Stimulated activated CD4-positive, alpha-beta T cell treated with anti-CD3 and anti-CD28 coated beads, Interleukin-12 subunit alpha, Interleukin-12 subunit beta, amount 100 ng/mL, for 24 hours (primary cell): ENCODE data around the gene TAP2.

Source experiments
- DNase-seq, 2 experiments: peaks; one replicate each; pipeline ENCODE4 v3.0.0-alpha.2; 2020; ENCODE audit warnings: low read depth in 2 of 2

Gene TAP2

DNA sequence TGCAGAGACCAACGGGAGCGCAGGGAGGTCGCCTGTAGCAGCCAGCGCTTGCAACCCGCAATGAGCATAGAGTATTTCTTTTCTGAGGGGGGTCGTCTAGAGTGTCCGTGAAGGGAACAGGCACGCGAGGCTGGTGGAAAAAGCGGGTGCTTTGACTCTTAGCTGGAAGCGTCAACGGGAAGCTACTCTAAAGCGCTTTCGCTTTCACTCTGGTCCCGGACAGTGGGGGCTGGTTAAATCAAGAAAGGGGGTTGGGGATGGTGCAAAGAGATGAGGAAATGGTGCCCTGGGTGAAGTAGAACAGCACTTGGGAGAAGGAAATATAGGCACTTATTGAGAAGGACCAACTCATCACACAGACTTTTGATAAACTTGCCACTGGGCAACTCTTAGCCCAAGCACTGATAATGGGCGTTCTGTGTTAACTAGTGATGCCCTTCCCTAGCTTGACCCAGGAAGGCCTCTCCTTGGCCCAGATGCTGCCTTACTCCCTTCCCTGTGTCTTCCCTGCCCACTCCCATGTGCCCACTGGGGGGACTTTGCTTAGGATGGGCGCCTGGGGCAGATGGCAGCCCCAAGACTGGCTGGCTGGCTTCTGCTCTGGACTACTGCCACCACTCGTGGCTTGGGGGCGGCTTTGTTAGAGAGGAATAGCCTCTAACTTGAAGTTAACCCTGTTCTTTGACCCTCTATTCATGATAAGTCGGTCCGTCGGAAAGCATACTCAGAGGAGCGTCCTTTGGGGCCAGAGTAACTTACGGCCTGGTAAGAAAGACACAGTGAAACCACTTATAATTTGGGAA, 16.0 kb upstream of the TAP2 start:
- DNase-seq: peak in 1 of 2 experiments; percentile 48

DNA sequence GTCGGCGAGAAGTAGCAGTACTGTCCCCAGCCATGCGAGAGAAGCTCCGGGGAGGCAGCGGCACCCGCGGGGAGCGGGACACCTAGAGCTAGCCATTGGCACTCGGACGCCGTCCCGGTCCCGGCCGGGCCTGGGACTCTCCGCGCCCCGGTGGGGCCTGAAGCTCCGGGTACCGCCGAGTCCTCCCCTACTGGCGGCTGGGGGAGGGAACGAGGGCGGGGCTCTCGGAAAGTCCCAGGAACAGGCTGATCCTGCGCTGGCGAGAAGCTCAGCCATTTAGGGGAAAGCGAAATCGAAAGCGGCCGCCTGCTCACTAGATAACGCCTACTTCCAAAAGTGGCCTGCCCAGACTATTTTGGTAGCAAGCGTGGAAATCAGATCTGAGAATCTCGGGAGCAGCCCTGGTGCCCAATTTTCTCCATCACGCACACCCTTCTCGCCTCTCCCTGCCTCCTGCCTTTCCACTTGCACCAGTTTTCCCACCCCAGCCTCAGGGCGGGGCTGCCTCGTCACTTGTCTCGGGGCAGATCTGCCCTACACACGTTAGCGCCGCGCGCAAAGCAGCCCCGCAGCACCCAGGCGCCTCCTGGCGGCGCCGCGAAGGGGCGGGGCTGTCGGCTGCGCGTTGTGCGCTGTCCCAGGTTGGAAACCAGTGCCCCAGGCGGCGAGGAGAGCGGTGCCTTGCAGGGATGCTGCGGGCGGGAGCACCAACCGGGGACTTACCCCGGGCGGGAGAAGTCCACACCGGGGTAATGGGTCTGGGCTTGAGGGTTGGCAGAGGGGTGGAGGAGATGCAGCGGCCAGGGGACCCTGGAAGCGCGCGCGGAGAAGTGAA, 15.2 kb upstream of the TAP2 start, which contains the start of the genes PSMB9 and TAP1:
TSS of gene PSMB9 (plus strand) at position 652 of the 835 bp plus-strand sequence. CDS start at position 690, 38 bp downstream.
TSS of gene TAP1 (minus strand) at position 164 of the 835 bp plus-strand sequence. CDS start at position 96, 68 bp downstream.
- DNase-seq: peak; percentile 91 to 96

DNA sequence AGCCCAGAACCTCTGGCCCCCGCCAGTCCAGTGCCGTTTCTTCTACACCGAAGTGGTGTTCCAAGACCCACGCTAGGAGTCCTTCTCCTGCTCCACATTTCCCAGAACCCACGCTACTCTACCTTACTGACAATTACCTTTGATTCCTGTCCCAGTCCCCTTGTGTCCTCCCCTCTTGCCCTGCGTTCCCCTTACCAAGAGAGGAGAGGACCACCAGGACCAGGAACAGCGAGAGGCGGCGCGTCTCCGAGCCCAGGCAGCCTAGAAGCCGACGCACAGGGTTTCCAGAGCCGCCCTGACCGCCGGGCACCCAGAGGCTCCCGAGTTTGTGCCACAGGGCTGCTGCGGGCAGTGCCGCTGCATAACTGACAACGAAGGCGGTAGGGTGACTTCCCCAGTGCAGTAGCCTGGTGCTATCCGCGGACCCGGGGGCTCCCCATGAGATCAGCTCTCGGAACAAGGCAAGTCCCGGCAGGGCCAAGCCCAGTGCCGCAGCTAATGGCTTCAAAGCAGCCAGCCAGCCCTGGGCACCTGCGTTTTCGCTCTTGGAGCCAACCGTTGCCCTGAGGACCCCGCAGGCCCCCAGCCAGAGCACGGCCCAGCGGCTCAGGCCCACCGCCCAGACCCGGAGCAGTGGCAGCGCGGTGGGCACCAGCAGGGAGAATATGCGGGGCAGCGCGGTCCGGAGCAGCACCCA, 14.5 kb upstream of the TAP2 start:
- no peak for DNase-seq

DNA sequence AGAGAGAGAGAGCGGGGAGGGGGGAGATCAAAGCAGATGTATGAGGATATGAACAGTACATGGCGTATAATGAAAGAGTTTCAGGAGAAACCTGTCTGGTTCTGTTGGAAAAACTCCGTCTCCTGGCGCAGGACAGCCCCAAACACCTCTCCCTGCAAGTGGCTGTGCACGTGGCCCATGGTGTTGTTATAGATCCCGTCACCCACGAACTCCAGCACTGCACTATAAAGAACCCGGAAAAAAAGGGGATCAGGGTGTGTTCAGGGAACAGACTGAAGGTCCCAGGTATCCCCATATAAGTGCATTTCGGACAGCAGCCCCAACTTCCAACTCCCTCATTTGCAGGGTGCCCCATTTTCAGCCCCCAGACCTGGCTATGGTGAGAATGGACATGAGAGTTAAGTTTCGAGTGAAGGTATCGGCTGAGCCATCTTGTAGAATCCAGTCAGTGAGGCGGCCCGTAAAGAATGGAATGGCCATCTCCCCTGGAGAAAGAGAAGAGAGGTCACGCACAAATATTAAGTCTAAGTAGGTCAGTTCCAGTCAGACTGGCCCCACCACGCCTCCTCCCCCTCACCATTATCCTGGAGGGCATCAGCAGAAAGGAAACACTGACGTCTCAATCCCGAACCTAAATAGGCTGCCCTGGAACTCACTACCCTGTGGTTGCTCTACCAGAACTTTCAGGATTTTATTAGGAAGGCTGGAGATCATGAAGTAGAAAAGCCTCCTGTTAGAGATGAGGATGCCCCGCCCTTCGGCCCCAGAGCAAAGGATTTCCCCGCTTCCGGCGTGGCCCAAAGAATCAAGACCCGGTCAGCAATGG, 13.7 kb upstream of the TAP2 start:
- DNase-seq: no peak

DNA sequence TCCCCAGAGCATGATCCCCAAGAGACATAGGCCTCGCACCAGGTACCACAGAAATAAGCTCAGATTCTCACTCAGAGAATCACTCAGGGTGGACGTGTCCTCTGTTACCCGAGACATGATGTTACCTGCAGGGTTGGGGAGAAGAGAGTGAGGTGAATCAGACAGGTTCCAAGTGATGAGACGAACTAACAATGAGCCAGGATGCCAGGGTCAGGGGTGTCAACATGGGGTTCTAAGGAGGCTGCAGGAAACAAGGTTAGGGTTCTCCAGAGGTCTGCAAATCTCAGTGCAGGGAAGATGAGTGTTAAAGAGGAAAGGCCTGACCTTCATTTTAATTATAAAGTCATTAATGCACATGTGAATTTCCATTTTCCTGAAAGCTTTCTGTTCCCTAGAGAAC, 12.5 kb upstream of the TAP2 start:
- DNase-seq: no peak

DNA sequence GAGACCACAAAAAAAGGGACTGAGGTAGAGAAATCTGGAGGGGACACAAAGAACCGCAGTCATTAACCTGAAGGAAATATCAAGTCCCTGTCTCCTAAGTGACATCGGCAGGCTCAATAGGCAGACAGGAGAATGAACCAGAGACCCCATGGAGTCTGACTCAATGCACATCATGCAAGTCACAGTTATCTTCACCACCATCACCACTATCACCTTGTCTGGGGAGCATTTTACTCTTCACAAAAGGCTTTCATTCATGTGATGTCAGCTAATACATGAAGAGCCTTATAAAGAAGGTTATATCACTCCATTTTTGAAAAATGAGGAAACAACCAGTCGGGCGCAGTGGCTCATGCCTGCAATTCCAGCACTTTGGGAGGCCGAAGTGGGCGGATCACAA, 10.6 kb upstream of the TAP2 start:
- DNase-seq: no peak

DNA sequence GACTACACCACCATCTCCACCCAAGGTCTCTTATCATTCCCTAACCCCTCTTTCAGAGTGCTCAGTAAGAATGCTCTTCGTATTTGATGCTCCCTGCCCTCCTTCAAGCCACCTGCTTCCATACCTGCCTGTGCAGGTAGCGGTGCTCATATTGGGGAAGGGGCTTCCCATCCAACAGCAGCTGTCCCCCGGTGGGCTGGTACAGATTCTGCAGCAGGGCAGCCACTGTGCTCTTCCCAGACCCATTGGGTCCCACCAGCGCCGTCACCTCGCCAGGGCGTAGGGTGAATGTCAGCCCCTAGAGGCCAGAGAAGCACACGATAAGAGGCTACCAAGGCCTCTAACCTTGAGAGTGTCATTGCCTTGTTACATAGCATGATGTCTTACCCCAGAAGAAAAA, 9.3 kb upstream of the TAP2 start:
- DNase-seq: no peak

DNA sequence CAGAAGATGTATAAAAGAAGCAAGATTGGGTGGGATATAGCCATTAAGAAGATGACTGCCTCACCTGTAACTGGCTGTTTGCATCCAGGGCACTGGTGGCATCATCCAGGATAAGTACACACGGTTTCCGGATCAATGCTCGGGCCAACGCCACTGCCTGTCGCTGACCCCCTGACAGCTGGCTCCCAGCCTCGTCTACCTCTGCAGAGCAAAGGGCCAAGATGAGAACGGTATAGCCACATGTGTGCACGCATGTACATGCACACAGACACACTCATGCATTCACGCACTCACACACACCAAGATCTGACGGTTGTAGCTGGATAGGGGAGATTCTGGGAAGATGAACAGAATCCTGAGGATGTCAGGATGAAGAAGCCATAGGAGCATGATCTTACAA, 8.5 kb upstream of the TAP2 start:
- no peak for DNase-seq

DNA sequence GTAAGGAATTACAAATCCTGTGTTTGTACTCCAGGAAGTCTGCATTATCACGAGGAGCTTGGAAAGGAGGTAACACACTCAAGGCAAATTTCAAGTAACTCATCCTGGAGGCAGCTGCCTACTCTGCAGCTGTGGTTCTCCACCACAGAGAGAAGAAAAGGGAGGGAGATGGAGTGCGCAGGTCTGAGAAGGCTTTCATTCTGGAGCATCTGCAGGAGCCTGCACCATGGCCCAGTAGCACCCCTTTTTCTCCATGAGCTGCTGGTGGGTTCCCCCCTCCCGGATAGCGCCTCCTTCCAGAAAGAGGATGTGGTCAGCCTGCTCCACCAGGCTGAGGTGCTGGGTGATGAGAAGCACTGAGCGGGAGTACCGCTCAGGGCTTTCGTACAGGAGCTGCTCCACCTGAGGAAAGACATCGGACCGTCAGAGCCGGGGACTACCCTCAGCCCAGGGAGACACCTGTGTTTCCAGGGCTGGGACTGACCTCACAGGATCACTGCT, 6.9 kb upstream of the TAP2 start:
- DNase-seq: peak in 1 of 2 experiments; percentile 35

DNA sequence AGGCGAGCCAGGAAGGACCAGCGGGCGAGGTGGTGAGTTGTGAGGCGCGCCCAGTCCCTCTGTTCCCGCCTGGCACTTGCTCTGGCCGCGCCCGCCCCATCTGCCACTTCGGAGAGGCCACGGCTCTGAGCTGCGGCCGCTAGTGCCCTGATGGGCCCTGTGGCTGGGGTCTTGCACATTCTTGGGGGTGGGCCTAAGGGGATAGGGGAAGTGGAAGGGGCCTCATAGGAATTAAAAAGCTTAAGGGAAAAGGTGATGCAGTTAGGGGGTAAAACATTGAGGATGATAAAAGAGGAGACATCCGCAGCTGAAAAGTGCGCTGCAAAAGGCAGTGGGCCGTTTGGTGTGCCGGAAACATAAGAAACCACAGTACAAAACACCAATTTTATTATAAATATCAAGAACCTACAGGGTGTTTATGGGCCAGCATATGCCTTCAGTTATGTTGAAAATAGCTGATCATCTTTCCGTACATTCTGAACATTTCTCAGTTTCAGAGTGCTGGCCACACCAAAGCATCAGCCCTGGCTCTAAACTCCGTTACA, 6.4 kb upstream of the TAP2 start:
- DNase-seq: no peak

DNA sequence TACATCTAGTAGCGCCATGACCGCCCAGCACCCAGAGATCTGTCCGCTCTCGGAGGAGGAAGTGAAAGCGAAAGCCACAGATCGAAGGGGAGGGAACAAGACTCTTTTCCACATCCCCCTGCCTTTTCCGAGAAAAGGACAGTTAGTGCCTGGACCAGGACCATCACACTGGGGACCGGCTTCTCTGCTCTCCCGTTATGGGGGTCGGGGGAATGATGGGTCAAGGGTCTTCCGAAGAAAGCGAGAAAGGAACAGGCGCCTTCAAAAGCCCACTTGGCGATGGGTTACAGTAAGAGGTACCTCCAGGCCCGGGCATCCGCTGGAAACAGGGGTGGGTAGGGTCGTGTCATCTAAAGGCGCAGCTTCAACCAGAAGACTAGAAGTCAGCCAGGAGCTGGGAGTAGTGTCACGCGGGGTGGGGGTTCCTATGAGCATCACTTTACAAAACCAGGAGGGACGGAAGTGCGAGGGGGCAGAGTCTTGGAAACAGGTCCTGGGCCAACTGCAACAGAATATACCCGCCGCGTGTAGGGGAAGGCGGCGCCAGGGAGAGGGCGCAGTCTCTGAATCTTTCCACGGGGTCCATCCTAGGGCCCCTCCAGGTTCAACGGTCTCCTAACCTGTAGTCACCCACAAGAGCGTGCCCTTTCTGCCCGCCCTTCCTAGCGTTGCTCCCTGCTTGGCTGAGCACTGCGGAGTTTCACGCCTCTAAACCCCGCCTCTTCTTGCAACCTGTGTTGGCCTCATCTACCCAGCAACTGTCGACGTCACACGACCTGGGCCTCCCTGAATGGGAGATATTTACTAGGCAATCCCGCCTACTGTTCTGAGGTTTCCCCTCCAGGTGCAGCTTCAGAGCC, 5.7 kb upstream of the TAP2 start, which contains the start of gene PSMB8:
TSS of gene PSMB8 (minus strand) at position 69 of the 860 bp plus-strand sequence. CDS start at position 18, 51 bp downstream.
- DNase-seq: peak; percentile 96 to 99

DNA sequence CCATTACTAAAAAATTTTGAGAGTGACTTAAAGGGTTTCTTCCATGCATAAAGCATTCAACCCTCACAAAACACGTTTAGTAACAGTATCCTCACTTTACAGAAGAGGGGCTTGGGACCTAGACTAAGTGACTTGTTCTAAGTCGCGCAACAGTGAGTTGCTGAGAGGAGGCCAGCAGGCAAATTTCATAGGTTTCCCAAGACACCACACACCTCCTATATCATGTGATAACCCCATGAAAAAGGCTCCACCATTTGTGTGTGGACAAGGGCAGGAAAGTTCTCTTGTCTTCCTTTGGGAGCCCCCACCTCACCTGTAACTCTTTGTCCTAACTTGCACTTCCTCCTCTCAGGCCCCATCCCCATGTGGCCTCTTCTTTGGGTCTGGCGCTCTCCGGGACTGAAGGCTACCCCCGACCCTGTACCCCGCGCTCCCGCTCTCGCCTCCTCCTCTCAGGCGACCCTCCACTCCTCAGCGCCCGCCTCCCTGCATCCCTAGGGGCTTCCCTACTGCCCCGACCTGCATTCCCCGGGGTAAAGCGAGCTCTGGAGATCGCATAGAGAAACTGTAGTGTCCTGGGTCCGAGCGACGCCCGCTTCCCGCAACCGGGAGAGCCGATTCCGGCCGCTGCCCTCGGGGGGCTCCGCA, 4.9 kb upstream of the TAP2 start:
- no peak for DNase-seq

DNA sequence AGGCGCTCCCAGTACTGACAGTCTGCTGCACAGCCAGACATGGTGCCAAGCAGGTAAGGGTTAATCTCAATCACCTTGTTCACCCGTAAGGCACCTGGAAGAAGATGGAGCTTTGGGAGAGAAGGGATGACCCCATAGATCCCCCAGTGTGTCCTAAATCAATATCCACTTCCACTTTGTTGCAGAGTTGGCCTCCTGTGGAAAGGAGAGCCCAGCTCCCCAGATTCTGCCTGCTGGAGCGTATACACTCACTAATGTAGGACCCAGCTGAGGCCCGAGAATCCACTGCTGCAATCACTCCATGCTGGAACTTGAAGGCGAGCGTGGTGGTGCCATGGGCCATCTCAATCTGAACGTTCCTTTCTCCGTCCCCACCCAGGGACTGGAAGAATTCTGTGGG, 4.2 kb upstream of the TAP2 start:
- DNase-seq: no peak

DNA sequence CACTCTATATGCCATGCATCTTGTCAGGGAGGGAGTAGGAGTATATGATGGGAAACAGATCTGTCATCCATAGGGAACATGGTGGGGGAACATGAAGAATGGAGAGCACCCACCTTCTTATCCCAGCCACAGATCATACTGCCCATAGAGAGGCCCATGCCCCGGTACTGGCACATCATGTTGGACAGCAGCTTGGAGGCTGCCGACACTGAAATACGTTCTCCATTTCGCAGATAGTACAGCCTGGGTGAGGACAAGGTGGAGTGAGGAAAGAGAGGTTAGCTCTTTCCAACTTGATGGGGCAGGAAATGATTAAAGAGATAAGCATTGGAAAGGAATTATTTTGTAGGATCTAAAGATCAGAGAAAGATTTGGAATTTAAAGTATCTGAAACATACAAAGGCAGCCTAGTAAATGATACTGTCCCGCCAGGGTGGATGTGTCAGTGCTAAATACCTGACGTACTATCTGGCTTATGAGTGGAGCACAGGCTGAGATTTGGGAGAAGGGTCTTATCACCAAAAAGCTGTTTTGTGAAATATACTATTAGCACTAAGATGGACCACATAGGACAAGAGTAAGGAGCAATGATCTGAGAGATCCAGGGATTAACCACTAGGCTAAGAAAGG, 3.6 kb upstream of the TAP2 start:
- no peak for DNase-seq

DNA sequence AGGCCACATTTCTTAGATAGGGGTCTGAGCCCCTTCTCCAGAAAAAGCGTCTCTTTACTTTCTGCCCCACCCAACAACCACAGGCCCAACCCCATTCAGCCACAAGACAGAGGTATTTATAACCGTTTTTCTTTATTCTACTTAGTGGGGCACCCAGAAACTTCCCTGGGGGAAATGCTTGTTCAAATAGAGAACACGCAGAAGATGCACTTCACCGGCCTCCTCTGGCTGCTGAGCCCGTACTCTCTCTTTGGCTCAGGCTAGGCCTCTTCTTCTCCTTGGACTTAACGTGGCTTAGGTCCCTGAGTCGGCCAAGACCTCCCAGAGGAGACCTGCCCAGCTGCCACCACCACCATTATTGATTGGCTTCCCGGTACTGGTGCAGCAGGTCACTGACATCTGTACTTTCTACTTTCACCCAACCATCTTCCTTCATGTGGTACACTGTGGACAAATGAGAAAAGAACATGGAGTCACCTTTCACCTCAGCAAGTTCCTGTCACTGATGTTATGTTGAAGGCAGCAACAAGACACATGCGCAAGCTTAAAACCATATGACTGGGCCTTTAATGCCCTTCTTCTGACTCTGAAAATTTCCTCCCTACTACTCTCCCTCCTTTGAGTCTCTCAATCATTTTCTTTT, 2.2 kb upstream of the TAP2 start:
- peak in 1 of 2 experiments; percentile 48 for DNase-seq

DNA sequence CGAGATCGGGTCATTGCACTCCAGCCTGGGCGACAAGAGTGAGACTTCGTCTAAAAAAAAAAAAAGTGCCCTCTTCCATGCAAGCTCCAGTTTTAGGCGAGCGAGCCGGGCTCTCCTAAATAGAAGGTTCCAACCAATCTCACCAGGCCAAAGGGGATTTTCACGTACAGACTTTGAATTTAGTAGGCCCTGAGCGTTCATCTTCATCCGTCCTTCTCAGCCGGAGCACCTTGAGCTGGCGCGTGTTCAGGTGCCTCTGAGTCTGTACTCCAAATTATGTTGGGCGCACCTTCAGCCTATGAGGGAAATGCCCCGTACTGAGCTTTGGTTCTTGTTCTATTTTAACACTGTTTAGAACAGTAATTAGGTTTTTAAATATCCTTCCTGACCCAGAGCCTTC, 817 bp upstream of the TAP2 start:
- no peak for DNase-seq

DNA sequence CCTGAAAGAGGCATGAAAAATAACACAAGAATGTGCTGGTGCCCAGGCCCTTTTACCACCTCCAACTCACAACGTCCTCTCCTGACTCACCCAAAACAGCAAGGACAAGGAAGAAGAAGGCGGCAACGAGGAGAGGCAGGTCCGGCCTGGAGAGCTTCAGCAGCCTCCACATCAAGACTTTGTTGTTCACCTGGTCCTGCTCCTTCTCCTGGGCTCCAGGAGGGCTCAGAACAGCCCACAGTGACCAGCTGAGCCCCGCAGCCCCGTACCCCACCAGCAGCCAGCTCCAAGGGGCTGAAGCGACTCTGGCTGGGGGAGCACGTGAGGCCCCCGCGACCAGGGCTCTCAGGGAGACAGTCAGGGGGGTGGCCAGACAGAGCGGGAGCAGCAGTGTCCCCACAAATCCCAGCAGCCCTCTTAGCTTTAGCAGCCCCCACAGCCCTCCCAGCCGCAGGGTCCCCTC, 857 bp downstream of the TAP2 start:
- DNase-seq: no peak

DNA sequence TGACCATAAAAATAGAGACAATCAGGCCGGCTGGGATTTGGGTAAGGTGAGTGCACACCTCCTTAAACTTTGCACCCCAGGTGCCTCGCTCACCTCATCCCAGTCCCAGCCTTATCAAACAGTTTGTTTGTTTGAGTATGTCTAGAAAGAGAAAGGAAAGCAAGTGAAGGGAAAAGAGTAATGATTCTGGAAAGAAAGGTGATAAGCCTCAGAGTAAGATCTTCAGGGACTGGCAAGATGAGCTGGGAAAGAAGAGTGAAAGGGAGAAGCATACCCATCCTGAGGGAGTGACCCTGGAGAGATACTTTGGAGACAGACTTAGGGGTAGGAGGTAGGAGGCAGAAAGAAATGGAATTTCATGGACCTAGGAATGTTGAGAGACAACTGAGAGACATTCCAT, 1.7 kb downstream of the TAP2 start:
- no peak for DNase-seq
